DND-41 (cell line): ENCODE data around the gene TRAPPC6A.
A peak's percentile ranks its signal among the peaks of the same experiment; 100 is the strongest.

Source experiments
- ATAC-seq: fragments of 200-7000 bp; cut with Tn5 transposase; 3 replicates; pipeline ENCODE4 v1.9.1; 2021; ENCODE audit warnings: low read depth; ENCODE audit not compliant: insufficient read depth
- DNase-seq: peaks from one replicate; pipeline ENCODE4 v3.0.0-alpha.2; 2020
- H2AFZ ChIP-seq: 2 replicates; pipeline ENCODE4 v1.6.0; 2012; ENCODE audit warnings: low read depth, low read length
- H3K27ac ChIP-seq: 2 replicates; pipeline ENCODE4 v1.5.1; 2012; ENCODE audit warnings: low read length, inconsistent platforms
- H3K27me3 ChIP-seq: fragments of 200-600 bp; sonication (generic); 2 replicates; pipeline ENCODE4 v1.6.0; 2012; ENCODE audit warnings: low read length, mild to moderate bottlenecking, inconsistent platforms; ENCODE audit not compliant: insufficient read depth, poor library complexity
- H3K36me3 ChIP-seq: 2 replicates; pipeline ENCODE4 v1.5.1; 2012; ENCODE audit warnings: low read length, inconsistent platforms; ENCODE audit not compliant: insufficient read depth
- H3K4me1 ChIP-seq: 2 replicates; pipeline ENCODE4 v1.5.1; 2012; ENCODE audit warnings: mild to moderate bottlenecking, low read length; ENCODE audit not compliant: insufficient read depth
- H3K4me2 ChIP-seq: 2 replicates; pipeline ENCODE4 v1.6.0; 2012; ENCODE audit warnings: mild to moderate bottlenecking, moderate library complexity, low read length, inconsistent platforms; ENCODE audit not compliant: insufficient read depth
- H3K4me3 ChIP-seq, 2 experiments: fragments of 200-600 bp in 1 of 2; shearing (Covaris generic) in 1 of 2; 2 replicates each; pipeline ENCODE4 v1.5.1; 2012 to 2016; ENCODE audit warnings: inconsistent platforms in 2 of 2, low read length in 2 of 2, mild to moderate bottlenecking in 2 of 2, low read depth in 1 of 2, moderate library complexity in 1 of 2
- H3K79me2 ChIP-seq: 2 replicates; pipeline ENCODE4 v1.6.0; 2012; ENCODE audit warnings: low read length, inconsistent platforms; ENCODE audit not compliant: insufficient read depth
- H3K9ac ChIP-seq: 2 replicates; pipeline ENCODE4 v1.6.0; 2012; ENCODE audit warnings: low read depth, mild to moderate bottlenecking, inconsistent platforms, low read length, moderate library complexity
- H3K9me3 ChIP-seq: 2 replicates; pipeline ENCODE4 v1.5.1; 2012; ENCODE audit warnings: low read length, moderate library complexity, mild to moderate bottlenecking, inconsistent platforms; ENCODE audit not compliant: insufficient read depth, severe bottlenecking
- H4K20me1 ChIP-seq: 2 replicates; pipeline ENCODE4 v1.6.0; 2012; ENCODE audit warnings: low read length; ENCODE audit not compliant: insufficient read depth
- EZH2 ChIP-seq: IDR thresholded peaks from 3 replicates; pipeline ENCODE4 v1.6.1; 2012; ENCODE audit warnings: borderline replicate concordance, low read depth, mild to moderate bottlenecking, moderate library complexity, low read length, inconsistent platforms; ENCODE audit not compliant: severe bottlenecking
- TF ChIP-seq, protein P1 (sequence below): IDR thresholded peaks from 2 replicates; pipeline ENCODE4 v1.5.1; 2012; ENCODE audit warnings: borderline replicate concordance, low read length, moderate library complexity, mild to moderate bottlenecking; ENCODE audit not compliant: poor library complexity, severe bottlenecking; ENCODE audit errors: extremely low read depth

TRAPPC6A gene

GRCh38 chr19:45150751-45151281 lies 27.2 kb downstream of the TRAPPC6A start:
- Histone ChIP-seq H3K4me2 (no peak overlapping the region), H4K20me1 (peaks cover 19% of the 10 kb centered on the region), H2AFZ (no peak overlapping the region), H3K27me3 (no peaks in the 10 kb centered on the region), H3K79me2 (no peaks in the 10 kb centered on the region), H3K4me3 (no peak overlapping the region), H3K9ac (no peak overlapping the region), H3K9me3 (no peaks in the 10 kb centered on the region), H3K4me1 (no peaks in the 10 kb centered on the region), H3K27ac (no peak overlapping the region), H3K36me3 (peaks cover 19% of the 10 kb centered on the region)
- no peak for ATAC-seq
- no peak for TF ChIP-seq EZH2
- TF ChIP-seq, protein P1, sequence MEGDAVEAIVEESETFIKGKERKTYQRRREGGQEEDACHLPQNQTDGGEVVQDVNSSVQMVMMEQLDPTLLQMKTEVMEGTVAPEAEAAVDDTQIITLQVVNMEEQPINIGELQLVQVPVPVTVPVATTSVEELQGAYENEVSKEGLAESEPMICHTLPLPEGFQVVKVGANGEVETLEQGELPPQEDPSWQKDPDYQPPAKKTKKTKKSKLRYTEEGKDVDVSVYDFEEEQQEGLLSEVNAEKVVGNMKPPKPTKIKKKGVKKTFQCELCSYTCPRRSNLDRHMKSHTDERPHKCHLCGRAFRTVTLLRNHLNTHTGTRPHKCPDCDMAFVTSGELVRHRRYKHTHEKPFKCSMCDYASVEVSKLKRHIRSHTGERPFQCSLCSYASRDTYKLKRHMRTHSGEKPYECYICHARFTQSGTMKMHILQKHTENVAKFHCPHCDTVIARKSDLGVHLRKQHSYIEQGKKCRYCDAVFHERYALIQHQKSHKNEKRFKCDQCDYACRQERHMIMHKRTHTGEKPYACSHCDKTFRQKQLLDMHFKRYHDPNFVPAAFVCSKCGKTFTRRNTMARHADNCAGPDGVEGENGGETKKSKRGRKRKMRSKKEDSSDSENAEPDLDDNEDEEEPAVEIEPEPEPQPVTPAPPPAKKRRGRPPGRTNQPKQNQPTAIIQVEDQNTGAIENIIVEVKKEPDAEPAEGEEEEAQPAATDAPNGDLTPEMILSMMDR: no peak
- no peak for DNase-seq

GRCh38 chr19:45150180-45150579 lies 27.9 kb downstream of the TRAPPC6A start:
- no peak overlapping the region for H3K27ac ChIP-seq
- no peaks in the 10 kb centered on the region for H3K9me3 ChIP-seq
- H3K27me3 ChIP-seq: no peaks in the 10 kb centered on the region
- no peak overlapping the region for H3K4me2 ChIP-seq
- DNase-seq (no peak), ATAC-seq (no peak)
- H3K9ac ChIP-seq: no peak overlapping the region
- H4K20me1 ChIP-seq: peaks cover 19% of the 10 kb centered on the region
- H3K36me3 ChIP-seq: peaks cover 23% of the 10 kb centered on the region
- H2AFZ ChIP-seq: no peak overlapping the region
- no peak overlapping the region for H3K4me3 ChIP-seq
- H3K79me2 ChIP-seq: no peaks in the 10 kb centered on the region
- H3K4me1 ChIP-seq: no peaks in the 10 kb centered on the region
- TF ChIP-seq, protein P1: no peak
- TF ChIP-seq EZH2: no peak

DNA sequence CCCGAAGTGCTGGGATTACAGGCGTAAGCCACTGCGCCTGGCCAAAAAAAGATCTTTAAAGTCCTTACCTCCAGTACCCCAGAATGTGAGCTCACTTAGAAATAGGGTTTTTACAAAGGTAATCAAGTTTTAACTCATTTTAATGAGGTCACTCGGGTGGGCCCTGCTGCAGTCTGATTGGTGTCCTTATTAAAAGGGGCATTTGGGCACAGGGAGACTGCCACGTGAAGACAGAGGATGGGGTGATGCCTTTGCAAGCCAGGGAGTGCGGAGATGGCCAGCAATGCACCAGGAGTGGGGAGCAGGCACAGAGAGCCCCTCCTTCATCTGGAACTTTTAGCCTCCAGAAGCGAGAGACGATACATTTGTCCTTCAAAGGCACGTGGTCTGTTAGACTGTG lies 28.9 kb downstream of the TRAPPC6A start:
- ATAC-seq: peak; percentile 40; the same call in 1 of the 3 replicates
- Histone ChIP-seq H4K20me1 (peaks cover 19% of the 10 kb centered on the region), H3K4me2 (no peak overlapping the region), H3K4me1 (no peaks in the 10 kb centered on the region), H3K9me3 (no peaks in the 10 kb centered on the region), H3K27ac (no peak overlapping the region), H3K4me3 (no peak overlapping the region), H3K9ac (no peak overlapping the region), H3K79me2 (no peaks in the 10 kb centered on the region), H2AFZ (no peak overlapping the region), H3K27me3 (no peaks in the 10 kb centered on the region), H3K36me3 (peaks cover 34% of the 10 kb centered on the region)
- no peak for DNase-seq
- TF ChIP-seq, protein P1: no peak
- no peak for TF ChIP-seq EZH2
